Ishikawa (cell line): ENCODE results near the gene VWF.

ENCODE experiments used
- CEBPB ChIP-seq: IDR thresholded peaks from 2 replicates; pipeline ENCODE4 v1.6.1; 2012
- CREB1 ChIP-seq: IDR thresholded peaks from 2 replicates; pipeline ENCODE4 v1.6.1; 2012; ENCODE audit warnings: low read depth
- EGR1 ChIP-seq: IDR thresholded peaks from 2 replicates; pipeline ENCODE4 v1.6.1; 2012
- EP300 ChIP-seq: IDR thresholded peaks from 2 replicates; pipeline ENCODE4 v1.6.1; 2012; ENCODE audit warnings: borderline replicate concordance
- FOXM1 ChIP-seq: IDR thresholded peaks from 2 replicates; pipeline ENCODE4 v1.6.1; 2012; ENCODE audit warnings: low read depth, borderline replicate concordance
- MAX ChIP-seq: IDR thresholded peaks from 2 replicates; pipeline ENCODE4 v1.6.1; 2012
- NFIC ChIP-seq: IDR thresholded peaks from 2 replicates; pipeline ENCODE4 v1.6.1; 2012
- RAD21 ChIP-seq: IDR thresholded peaks from 2 replicates; pipeline ENCODE4 v1.6.1; 2012; ENCODE audit warnings: low read depth
- TAF1 ChIP-seq: IDR thresholded peaks from 2 replicates; pipeline ENCODE4 v1.6.1; 2012; ENCODE audit warnings: low read depth, mild to moderate bottlenecking
- TCF12 ChIP-seq: IDR thresholded peaks from 2 replicates; pipeline ENCODE4 v1.6.1; 2012; ENCODE audit warnings: low read depth
- TEAD4 ChIP-seq: IDR thresholded peaks from 2 replicates; pipeline ENCODE4 v1.6.1; 2012
- YY1 ChIP-seq: IDR thresholded peaks from 2 replicates; pipeline ENCODE4 v1.6.1; 2012; ENCODE audit warnings: low read depth
- ZBTB7A ChIP-seq: IDR thresholded peaks from 2 replicates; pipeline ENCODE4 v1.6.1; 2012; ENCODE audit warnings: low read depth
- TF ChIP-seq, protein P1 (sequence below): IDR thresholded peaks from 2 replicates; pipeline ENCODE4 v1.6.1; 2012
- TF ChIP-seq, protein P2 (sequence below): IDR thresholded peaks from 2 replicates; pipeline ENCODE4 v1.6.1; 2012; ENCODE audit warnings: low read depth, mild to moderate bottlenecking

VWF gene

DNA sequence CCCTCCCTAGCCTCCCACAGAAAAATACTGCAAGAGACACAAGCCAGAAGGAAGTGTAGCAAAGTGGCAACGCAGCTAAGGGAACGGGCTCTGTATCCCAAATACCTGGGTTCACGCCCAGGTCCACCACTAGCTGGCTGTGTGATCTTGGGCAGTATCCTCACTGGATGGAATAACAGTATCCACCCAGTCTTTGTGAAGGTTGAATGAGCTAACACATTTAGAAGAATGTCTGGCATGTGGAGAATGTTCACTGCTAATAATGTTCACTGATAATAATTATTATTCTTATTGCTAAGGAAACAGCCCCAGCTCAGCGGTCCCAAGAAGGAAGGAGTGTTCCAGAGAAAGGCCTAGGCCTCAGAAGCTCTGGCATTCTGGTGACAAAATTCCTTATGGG, 70.9 kb downstream of the VWF start:
- TF ChIP-seq EGR1 (no peak), RAD21 (no peak), EP300 (peak; percentile 51; the same call in 1 of the 2 replicates), TEAD4 (peak; percentile 99)

DNA sequence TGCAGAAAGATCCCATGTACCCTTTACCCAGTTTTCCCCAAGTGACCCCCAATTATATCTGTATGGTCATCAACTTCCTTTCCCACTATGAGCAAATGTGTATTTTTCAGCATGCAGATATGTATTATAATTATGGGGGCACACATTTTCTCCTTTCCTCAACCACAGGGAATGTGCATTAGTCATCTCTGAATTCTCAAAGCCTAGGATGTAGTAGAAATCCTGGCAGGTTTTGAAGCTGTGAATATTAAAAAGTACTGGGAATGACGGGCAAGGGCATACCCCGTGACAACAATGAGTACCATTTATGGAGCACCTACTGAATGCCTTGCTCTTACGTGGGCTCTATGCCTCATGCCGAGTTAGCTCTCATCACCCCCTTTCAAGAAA, 71.5 kb downstream of the VWF start:
- no peak for TF ChIP-seq TAF1
- no peak for TF ChIP-seq NFIC
- TF ChIP-seq CREB1 = no peak
- no peak for TF ChIP-seq FOXM1

- TF ChIP-seq CEBPB (no peak), TAF1 (no peak), TCF12 (no peak), YY1 (no peak), CREB1 (no peak), EGR1 (no peak), TEAD4 (no peak), EP300 (no peak), FOXM1 (no peak), NFIC (no peak), MAX (no peak), ZBTB7A (no peak), RAD21 (no peak)
- TF ChIP-seq, protein P1, sequence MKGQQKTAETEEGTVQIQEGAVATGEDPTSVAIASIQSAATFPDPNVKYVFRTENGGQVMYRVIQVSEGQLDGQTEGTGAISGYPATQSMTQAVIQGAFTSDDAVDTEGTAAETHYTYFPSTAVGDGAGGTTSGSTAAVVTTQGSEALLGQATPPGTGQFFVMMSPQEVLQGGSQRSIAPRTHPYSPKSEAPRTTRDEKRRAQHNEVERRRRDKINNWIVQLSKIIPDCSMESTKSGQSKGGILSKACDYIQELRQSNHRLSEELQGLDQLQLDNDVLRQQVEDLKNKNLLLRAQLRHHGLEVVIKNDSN = no peak
- TF ChIP-seq, protein P2, sequence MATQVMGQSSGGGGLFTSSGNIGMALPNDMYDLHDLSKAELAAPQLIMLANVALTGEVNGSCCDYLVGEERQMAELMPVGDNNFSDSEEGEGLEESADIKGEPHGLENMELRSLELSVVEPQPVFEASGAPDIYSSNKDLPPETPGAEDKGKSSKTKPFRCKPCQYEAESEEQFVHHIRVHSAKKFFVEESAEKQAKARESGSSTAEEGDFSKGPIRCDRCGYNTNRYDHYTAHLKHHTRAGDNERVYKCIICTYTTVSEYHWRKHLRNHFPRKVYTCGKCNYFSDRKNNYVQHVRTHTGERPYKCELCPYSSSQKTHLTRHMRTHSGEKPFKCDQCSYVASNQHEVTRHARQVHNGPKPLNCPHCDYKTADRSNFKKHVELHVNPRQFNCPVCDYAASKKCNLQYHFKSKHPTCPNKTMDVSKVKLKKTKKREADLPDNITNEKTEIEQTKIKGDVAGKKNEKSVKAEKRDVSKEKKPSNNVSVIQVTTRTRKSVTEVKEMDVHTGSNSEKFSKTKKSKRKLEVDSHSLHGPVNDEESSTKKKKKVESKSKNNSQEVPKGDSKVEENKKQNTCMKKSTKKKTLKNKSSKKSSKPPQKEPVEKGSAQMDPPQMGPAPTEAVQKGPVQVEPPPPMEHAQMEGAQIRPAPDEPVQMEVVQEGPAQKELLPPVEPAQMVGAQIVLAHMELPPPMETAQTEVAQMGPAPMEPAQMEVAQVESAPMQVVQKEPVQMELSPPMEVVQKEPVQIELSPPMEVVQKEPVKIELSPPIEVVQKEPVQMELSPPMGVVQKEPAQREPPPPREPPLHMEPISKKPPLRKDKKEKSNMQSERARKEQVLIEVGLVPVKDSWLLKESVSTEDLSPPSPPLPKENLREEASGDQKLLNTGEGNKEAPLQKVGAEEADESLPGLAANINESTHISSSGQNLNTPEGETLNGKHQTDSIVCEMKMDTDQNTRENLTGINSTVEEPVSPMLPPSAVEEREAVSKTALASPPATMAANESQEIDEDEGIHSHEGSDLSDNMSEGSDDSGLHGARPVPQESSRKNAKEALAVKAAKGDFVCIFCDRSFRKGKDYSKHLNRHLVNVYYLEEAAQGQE = no peak
Observed at GRCh38 chr12:6052206-6052939, 72.1 kb downstream of the VWF start.

DNA sequence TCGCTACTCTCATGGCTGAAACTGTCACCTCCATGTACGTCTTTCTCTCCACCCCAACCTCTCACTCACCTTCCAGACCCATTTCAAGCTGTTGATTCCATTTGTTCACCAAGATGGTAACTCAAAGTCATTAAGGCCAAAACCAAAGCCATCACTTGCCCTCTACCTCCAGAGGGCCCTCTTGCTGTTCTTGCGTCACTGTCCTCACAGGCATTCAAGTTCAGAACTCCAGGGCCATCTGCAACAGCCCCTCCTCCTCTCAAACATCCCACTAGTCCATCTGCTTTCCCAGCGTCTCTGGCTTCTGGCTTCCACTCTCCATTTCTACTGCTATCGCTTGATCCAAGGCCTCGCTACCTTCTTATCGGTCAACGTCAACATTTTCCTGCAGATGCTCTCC, 74.5 kb downstream of the VWF start:
- no peak for TF ChIP-seq EP300
- peak; percentile 27 for TF ChIP-seq RAD21

DNA sequence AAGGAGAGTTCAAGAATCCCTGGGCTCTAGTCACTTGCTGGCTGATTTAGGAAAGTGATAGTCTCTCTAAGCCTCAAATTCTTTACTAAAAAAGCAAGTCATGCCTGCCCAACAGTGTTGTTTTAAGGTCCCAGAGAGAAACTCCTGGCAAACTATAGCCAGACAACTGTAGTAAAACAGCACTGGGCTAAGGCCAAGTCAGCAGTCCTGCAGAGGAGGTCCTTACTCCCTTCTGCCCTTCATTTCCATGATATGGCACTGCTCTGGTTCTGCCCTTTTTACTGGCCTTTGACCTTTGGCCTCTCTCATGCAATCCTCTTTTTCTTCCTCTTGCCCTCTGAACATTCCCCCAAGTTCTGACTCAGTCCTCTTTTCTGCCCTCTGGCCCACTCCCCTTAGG, 74.9 kb downstream of the VWF start:
- TF ChIP-seq, protein P2 = no peak
- TF ChIP-seq ZBTB7A = no peak
- no peak for TF ChIP-seq NFIC
- no peak for TF ChIP-seq FOXM1
- TF ChIP-seq TAF1 = no peak
- no peak for TF ChIP-seq MAX
- TF ChIP-seq YY1 = no peak
- no peak for TF ChIP-seq CREB1
- no peak for TF ChIP-seq EGR1

DNA sequence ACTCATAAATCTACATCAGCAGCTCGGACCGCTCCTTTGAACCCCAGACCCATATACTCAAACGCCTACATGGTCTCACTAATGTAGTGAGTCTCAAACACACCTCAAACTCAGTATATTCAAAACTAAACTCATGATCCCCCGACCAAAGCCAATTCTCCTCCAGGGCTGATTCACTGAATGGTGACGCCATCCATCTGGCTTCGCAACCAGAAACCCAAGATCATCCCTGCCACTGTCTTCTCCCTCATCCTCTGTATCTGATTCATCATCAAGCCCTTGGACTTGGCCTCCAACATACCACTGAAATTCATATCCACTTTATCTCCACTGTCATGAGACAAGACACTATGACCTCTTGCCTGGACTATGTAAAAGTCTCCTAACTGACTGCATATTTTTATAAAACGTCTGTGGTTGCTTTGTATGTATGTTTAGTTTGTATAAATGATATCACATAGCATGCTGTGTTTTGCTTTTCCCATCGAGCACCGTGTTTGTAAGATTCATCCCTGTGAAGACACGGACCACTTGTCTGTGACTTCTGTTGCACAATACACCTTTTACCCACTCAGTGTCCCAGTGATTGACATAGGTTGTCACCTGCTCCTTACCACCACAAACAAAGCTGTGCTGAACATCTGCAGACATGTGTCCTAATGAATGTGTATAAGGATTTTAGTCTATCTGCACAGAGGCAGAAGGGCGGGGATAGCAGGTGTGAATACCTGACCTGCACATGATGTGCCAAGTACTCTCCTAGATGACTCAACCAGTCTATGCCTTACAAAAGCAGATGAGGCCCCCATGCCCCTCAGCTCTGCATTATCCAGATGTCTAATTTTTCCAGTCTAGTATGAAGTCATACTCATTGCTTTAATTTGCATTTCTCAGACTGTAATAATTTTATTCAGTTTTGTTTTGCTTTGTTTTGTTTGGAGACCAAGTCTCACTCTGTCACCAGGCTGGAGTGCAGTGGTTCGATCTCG, 76.9 kb downstream of the VWF start:
- TF ChIP-seq, protein P1 = no peak
- TF ChIP-seq NFIC (no peak), CEBPB (no peak), EP300 (no peak), ZBTB7A (no peak), MAX (no peak), TAF1 (no peak), TEAD4 (no peak), FOXM1 (no peak), TCF12 (no peak), RAD21 (no peak), EGR1 (no peak)
- TF ChIP-seq, protein P2 = no peak
